ENCODE measurements around the gene PHACTR3. TPM values are rescaled to one million over a fixed set of nuclear protein-coding genes. Genes with fewer than 3 reads are reported as not detected.

Gene PHACTR3
- total RNA-seq, 1 experiment from 2014 or later = not detected

GRCh38 chr20:59746155-59746554 lies 141.8 kb downstream of the PHACTR3 start:
- ChIA-PET POLR2A (no interaction called here), RAD21 (ENCODE audit: low non-redundant PET in 1 of 2, low total read pairs in 2 of 2, uncharacterized antibody in 2 of 2, unreplicated experiment in 2 of 2) (no interaction called here), CTCF (no interaction called here)
- Histone ChIP-seq H2AFZ (ENCODE audit: low read depth, low read length, poor library complexity, severe bottlenecking) (no peak overlapping the region), H3K4me2 (ENCODE audit: low read length) (no peak overlapping the region), H3K4me1 (ENCODE audit: control insufficient read depth in 1 of 2, insufficient read depth in 2 of 2, low read length in 2 of 2) (peaks cover 4 to 7% of the 10 kb centered on the region in 2 experiments; a peak in 2 of 4 replicates), H3K27ac (ENCODE audit: low read depth, low read length) (no peak overlapping the region), H3K9ac (ENCODE audit: low read length) (no peak overlapping the region), H3K27me3 (ENCODE audit: insufficient read depth, low read length) (no peaks in the 10 kb centered on the region), H3K36me3 (ENCODE audit: control insufficient read depth in 1 of 2, insufficient read depth in 2 of 2, low read length in 2 of 2) (no peaks in the 10 kb centered on the region), H3K79me2 (ENCODE audit: insufficient read depth, low read length) (no peaks in the 10 kb centered on the region), H3K9me2 (ENCODE audit: insufficient read depth) (no peaks in the 10 kb centered on the region), H3K9me3 (ENCODE audit: control insufficient read depth in 1 of 2, insufficient read depth in 1 of 2, low read depth in 1 of 2, low read length in 2 of 2) (no peaks in the 10 kb centered on the region), H4K20me1 (ENCODE audit: insufficient read depth) (no peaks in the 10 kb centered on the region), H3K4me3 (replicated peaks in 1 of 2; ENCODE audit: low read depth in 1 of 2, low read length in 2 of 2) (no peak overlapping the region)
- DNase-seq (ENCODE audit: low read depth, low spot score) = no peak
- intact Hi-C loops (cut with micrococcal nuclease) = no loop called here
- TF ChIP-seq ELF1 (IDR thresholded peaks at IDR 0.05; ENCODE audit: borderline replicate concordance, low read depth) (no peak), TCF7L2 (IDR thresholded peaks at IDR 0.05; ENCODE audit: borderline replicate concordance, extremely low read depth, insufficient read depth, insufficient read length) (no peak), SP1 (IDR thresholded peaks at IDR 0.05; ENCODE audit: low read depth) (no peak), EZH2phosphoT487 (IDR thresholded peaks at IDR 0.05; ENCODE audit: borderline replicate concordance) (no peak), SIN3A (IDR thresholded peaks at IDR 0.05; ENCODE audit: low read depth) (no peak), RAD21 (IDR thresholded peaks at IDR 0.05; ENCODE audit: low read depth) (no peak), POLR2AphosphoS5 (IDR thresholded peaks at IDR 0.05; ENCODE audit: low read depth, low read length) (no peak), CEBPB (IDR thresholded peaks at IDR 0.05; ENCODE audit: low read depth) (no peak), EZH2 (IDR thresholded peaks at IDR 0.05) (no peak), POLR2A (IDR thresholded peaks at IDR 0.05; ENCODE audit: borderline replicate concordance, extremely low read depth, insufficient read depth, insufficient read length) (no peak), CBX3 (IDR thresholded peaks at IDR 0.05; ENCODE audit: low read depth) (no peak), YY1 (IDR thresholded peaks at IDR 0.05; ENCODE audit: extremely low read depth, insufficient replicate concordance, low read depth, low read length) (no peak), MAX (IDR thresholded peaks at IDR 0.05) (no peak), EGR1 (IDR thresholded peaks at IDR 0.05; ENCODE audit: low read depth) (no peak)
- TF ChIP-seq, protein P1, sequence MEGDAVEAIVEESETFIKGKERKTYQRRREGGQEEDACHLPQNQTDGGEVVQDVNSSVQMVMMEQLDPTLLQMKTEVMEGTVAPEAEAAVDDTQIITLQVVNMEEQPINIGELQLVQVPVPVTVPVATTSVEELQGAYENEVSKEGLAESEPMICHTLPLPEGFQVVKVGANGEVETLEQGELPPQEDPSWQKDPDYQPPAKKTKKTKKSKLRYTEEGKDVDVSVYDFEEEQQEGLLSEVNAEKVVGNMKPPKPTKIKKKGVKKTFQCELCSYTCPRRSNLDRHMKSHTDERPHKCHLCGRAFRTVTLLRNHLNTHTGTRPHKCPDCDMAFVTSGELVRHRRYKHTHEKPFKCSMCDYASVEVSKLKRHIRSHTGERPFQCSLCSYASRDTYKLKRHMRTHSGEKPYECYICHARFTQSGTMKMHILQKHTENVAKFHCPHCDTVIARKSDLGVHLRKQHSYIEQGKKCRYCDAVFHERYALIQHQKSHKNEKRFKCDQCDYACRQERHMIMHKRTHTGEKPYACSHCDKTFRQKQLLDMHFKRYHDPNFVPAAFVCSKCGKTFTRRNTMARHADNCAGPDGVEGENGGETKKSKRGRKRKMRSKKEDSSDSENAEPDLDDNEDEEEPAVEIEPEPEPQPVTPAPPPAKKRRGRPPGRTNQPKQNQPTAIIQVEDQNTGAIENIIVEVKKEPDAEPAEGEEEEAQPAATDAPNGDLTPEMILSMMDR (IDR thresholded peaks at IDR 0.05 in 2 of 3, conservative IDR thresholded peaks at IDR 0.05 in 1 of 3; ENCODE audit: borderline replicate concordance in 1 of 3, insufficient read depth in 1 of 3, low read depth in 2 of 3, low read length in 2 of 3) = no peak
- TF ChIP-seq, protein P2, sequence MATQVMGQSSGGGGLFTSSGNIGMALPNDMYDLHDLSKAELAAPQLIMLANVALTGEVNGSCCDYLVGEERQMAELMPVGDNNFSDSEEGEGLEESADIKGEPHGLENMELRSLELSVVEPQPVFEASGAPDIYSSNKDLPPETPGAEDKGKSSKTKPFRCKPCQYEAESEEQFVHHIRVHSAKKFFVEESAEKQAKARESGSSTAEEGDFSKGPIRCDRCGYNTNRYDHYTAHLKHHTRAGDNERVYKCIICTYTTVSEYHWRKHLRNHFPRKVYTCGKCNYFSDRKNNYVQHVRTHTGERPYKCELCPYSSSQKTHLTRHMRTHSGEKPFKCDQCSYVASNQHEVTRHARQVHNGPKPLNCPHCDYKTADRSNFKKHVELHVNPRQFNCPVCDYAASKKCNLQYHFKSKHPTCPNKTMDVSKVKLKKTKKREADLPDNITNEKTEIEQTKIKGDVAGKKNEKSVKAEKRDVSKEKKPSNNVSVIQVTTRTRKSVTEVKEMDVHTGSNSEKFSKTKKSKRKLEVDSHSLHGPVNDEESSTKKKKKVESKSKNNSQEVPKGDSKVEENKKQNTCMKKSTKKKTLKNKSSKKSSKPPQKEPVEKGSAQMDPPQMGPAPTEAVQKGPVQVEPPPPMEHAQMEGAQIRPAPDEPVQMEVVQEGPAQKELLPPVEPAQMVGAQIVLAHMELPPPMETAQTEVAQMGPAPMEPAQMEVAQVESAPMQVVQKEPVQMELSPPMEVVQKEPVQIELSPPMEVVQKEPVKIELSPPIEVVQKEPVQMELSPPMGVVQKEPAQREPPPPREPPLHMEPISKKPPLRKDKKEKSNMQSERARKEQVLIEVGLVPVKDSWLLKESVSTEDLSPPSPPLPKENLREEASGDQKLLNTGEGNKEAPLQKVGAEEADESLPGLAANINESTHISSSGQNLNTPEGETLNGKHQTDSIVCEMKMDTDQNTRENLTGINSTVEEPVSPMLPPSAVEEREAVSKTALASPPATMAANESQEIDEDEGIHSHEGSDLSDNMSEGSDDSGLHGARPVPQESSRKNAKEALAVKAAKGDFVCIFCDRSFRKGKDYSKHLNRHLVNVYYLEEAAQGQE (IDR thresholded peaks at IDR 0.05; ENCODE audit: low read depth) = no peak
- BruUV-seq (replicated peaks) = no TSS peak
- no peak for ATAC-seq

All from HCT116 (cell line).